DOHH2 (cell line): ENCODE results near the gene HSDL1.

Experiments used
- EZH2phosphoT487 ChIP-seq: fragments of 200-600 bp; sonication (generic); IDR thresholded peaks from 2 replicates; pipeline ENCODE4 v1.6.1; 2017; ENCODE audit warnings: borderline replicate concordance, mild to moderate bottlenecking, antibody characterized with exemption, low read length, moderate library complexity, mixed read lengths
- TF ChIP-seq, protein P1 (sequence below): fragments of 200-600 bp; sonication (generic); IDR thresholded peaks from one replicate; pipeline ENCODE4 v1.5.1; 2014; ENCODE audit warnings: antibody characterized with exemption, mild to moderate bottlenecking, low read depth, low read length; ENCODE audit not compliant: poor library complexity, severe bottlenecking

GRCh38 chr16:84107921-84108320 is 37.1 kb downstream of the HSDL1 start:
- no peak for TF ChIP-seq EZH2phosphoT487
- TF ChIP-seq, protein P1, sequence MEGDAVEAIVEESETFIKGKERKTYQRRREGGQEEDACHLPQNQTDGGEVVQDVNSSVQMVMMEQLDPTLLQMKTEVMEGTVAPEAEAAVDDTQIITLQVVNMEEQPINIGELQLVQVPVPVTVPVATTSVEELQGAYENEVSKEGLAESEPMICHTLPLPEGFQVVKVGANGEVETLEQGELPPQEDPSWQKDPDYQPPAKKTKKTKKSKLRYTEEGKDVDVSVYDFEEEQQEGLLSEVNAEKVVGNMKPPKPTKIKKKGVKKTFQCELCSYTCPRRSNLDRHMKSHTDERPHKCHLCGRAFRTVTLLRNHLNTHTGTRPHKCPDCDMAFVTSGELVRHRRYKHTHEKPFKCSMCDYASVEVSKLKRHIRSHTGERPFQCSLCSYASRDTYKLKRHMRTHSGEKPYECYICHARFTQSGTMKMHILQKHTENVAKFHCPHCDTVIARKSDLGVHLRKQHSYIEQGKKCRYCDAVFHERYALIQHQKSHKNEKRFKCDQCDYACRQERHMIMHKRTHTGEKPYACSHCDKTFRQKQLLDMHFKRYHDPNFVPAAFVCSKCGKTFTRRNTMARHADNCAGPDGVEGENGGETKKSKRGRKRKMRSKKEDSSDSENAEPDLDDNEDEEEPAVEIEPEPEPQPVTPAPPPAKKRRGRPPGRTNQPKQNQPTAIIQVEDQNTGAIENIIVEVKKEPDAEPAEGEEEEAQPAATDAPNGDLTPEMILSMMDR = no peak
